Prostate gland (tissue), 2 donors: ENCODE data around the gene CXorf38. TPM values are rescaled to one million over a fixed set of nuclear protein-coding genes. Genes with fewer than 3 reads are reported as not detected.

Experiments used
- DNase-seq: peaks from one replicate; pipeline ENCODE4 v3.0.0-alpha.2; 2019; ENCODE audit warnings: low spot score
- H3K27ac ChIP-seq, 2 donors: fragments of 200-600 bp; sonication (generic); 2 replicates each; pipeline ENCODE4 v1.5.1; 2017 to 2019
- H3K27me3 ChIP-seq: fragments of 200-600 bp; sonication (generic); replicated peaks from 2 replicates; pipeline ENCODE4 v1.5.1; 2019; ENCODE audit not compliant: insufficient read depth
- H3K36me3 ChIP-seq, 2 donors: fragments of 200-600 bp; sonication (generic); 1 replicate in 1 of 2; 2 replicates in 1 of 2; pipeline versions ENCODE4 v1.5.1 to v1.8.1; 2017 to 2019
- H3K4me1 ChIP-seq: fragments of 200-600 bp; sonication (generic); replicated peaks from 2 replicates; pipeline ENCODE4 v1.5.1; 2019
- H3K4me3 ChIP-seq, 2 donors: fragments of 200-600 bp; sonication (generic); 2 replicates each; pipeline ENCODE4 v1.5.1; 2017 to 2019
- H3K9me3 ChIP-seq: fragments of 200-600 bp; sonication (generic); 2 replicates; pipeline ENCODE4 v1.5.1; 2017
- POLR2A ChIP-seq: fragments of 450-650 bp; IDR thresholded peaks from one replicate; pipeline ENCODE4 v1.6.1; 2016; ENCODE audit warnings: antibody characterized with exemption, mild to moderate bottlenecking
- POLR2AphosphoS5 ChIP-seq: sonication (generic); formaldehyde crosslinking; IDR thresholded peaks from one replicate; pipeline ENCODE4 v1.6.1; 2017; ENCODE audit warnings: antibody characterized with exemption
- WGBS: methylation state at CpG from one replicate; pipeline ENCODE4 v1.1.5; 2018; 5-methylcytosine and 5-hydroxymethylcytosine counted together
- intact Hi-C: fragments of 100-400 bp; cut with DNase I; formaldehyde crosslinking; loops from one replicate; pipeline ENCODE4 v1.14.2; 2022
- total RNA-seq, 2 donors: library from RNA; depleted of rRNA; stranded (reverse); fragments of >200 nt; gene quantifications; one replicate each; pipeline ENCODE4 v1.1.0, GENCODE V29; 2016
- TF ChIP-seq, protein P1 (sequence below), 4 experiments: fragments of 200-600 bp in 2 of 4; fragments of 450-650 bp in 2 of 4; sonication (generic) in 2 of 4; IDR thresholded peaks; 1 replicate in 3 of 4; 2 replicates in 1 of 4; pipeline ENCODE4 v1.5.1; 2016 to 2019; ENCODE audit warnings: antibody characterized with exemption in 4 of 4, mild to moderate bottlenecking in 2 of 4, moderate library complexity in 2 of 4

The CXorf38 gene
- total RNA-seq, 2 donors from 2014 or later: 12.4 to 15.1 TPM

DNA sequence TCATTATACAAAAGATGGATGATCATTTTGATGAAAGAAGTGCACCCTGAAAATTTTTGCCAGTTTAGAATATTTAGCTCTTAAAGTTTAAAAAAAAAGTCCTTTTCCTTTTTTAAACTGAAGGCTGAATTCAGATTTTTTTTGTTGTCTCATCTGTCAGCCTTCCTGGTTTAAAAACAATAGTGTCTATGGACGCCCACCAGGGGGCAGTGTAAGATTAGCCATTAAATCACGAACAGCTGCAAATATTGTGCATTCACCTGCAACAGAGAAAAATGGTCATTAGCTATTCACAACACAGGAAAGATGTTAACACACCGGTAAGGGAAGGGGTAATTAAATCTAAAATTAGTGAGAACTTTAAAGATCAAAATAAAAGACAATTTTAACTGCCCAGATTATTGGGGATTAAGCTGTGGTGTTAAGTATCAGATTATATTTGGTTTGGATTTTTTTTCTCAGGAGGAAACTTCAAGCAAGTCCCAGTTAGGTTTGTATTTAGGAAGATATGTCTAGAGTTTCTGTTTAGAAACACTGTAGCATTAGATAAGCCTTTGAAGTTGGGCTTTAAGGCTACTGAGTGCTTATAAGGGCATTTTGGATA is 4.4 kb upstream of the CXorf38 start:
- Histone ChIP-seq H3K36me3 (no peaks in the 10 kb centered on the region), H3K27me3 (no peaks in the 10 kb centered on the region), H3K4me1 (no peaks in the 10 kb centered on the region), H3K9me3 (no peaks in the 10 kb centered on the region), H3K27ac (no peak overlapping the region), H3K4me3 (no peak overlapping the region)
- no peak for TF ChIP-seq POLR2A
- TF ChIP-seq, protein P1, sequence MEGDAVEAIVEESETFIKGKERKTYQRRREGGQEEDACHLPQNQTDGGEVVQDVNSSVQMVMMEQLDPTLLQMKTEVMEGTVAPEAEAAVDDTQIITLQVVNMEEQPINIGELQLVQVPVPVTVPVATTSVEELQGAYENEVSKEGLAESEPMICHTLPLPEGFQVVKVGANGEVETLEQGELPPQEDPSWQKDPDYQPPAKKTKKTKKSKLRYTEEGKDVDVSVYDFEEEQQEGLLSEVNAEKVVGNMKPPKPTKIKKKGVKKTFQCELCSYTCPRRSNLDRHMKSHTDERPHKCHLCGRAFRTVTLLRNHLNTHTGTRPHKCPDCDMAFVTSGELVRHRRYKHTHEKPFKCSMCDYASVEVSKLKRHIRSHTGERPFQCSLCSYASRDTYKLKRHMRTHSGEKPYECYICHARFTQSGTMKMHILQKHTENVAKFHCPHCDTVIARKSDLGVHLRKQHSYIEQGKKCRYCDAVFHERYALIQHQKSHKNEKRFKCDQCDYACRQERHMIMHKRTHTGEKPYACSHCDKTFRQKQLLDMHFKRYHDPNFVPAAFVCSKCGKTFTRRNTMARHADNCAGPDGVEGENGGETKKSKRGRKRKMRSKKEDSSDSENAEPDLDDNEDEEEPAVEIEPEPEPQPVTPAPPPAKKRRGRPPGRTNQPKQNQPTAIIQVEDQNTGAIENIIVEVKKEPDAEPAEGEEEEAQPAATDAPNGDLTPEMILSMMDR (IDR thresholded peaks at IDR 0.05): peak; percentile 43 to 78 (median 73)
- TF ChIP-seq POLR2AphosphoS5: peak; percentile 24
- peak; percentile 42 for DNase-seq
- 0% methylated on average over 3 of the region's 3 CpGs for WGBS
- intact Hi-C loops: loop anchor here (2.0 to 5.0 kb wide), 3 partner anchors 143 to 601 kb away; no protein-coding TSS in a partner anchor

DNA sequence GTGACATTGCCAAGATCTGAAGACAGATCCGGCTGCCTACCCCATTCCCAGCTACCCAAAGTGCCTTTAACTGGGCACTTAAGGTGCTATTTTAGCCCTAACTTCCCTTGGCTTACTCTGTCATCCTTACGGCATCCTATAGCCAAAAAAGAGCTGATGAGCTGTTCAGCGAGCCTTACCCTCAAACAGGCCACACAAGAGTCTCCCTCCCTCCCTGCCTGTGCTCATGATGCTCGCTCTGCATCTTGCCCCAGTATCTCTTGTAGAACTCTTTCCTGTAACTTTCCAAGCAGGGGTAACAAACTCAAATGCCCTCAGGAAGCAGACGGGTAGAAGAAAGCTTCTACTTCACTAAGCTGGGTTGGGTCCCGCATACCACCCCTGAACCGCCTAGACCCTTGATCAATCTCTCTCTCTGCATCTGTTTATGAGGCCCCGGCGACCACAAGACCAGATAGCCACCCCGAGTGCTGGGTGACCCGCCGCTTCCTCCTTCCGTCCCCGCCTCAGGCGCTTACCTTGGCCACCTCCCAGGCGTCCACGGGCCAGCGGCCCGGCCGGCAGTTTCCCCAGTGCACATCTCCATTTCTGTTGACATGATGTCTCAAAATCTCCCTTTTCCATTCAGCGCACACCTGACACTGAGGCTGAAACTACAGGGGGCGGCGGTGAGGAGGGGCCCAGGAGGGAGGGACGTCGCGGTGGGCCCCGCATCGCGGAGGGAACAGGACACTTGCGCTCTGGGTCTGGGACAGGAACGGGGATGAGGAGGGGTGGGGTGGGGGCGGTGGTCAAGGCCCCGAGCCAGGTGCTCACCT is 663 bp downstream of the CXorf38 start:
- Histone ChIP-seq H3K36me3 (no peaks in the 10 kb centered on the region), H3K9me3 (no peaks in the 10 kb centered on the region), H3K4me3 (peak overlapping the region; percentile 64 to 69), H3K27ac (peak overlapping the region; percentile 80 to 81), H3K27me3 (no peaks in the 10 kb centered on the region), H3K4me1 (no peaks in the 10 kb centered on the region)
- TF ChIP-seq POLR2A (no peak), POLR2AphosphoS5 (no peak)
- TF ChIP-seq, protein P1 (IDR thresholded peaks at IDR 0.05): no peak
- peak; percentile 17 for DNase-seq
- intact Hi-C loops: no loop called here
- under 1% methylated on average over 18 of the region's 33 CpGs for WGBS

DNA sequence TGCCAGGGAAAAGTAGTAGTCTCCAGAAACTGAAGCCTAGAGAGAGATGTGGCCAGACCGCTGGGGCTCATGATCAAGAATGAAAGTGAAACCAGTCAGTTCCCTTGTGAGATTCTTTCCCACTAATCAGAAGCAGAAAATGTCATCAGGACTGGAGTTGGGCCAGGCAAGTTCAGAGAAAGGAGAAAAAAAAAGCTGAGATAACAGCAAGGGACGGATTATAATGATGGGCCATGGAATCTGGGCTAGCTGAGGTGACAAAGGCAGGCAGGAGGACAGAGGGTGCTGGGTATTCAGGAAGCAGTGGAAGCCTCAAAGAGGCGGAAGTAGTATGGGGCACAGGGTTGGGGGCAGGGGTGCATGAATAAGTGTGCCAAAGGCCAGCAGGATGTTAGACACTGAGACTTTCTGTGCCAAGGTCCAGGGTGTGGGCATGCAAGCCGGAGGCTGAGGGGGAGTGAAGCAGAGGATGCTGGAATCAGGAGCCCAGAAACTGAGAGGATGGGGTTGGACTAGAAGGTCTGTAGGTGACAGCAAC is 2.5 kb downstream of the CXorf38 start:
- Histone ChIP-seq H3K27me3 (no peaks in the 10 kb centered on the region), H3K9me3 (no peaks in the 10 kb centered on the region), H3K27ac (peak overlapping the region; percentile 49 to 51), H3K36me3 (no peaks in the 10 kb centered on the region), H3K4me3 (peak overlapping the region in 1 of 2 donors; percentile 10), H3K4me1 (no peaks in the 10 kb centered on the region)
- peak; percentile 10 for TF ChIP-seq POLR2AphosphoS5
- TF ChIP-seq, protein P1 (IDR thresholded peaks at IDR 0.05): no peak
- TF ChIP-seq POLR2A: no peak
- intact Hi-C loops: no loop called here
- peak; percentile 5 for DNase-seq
- 12% methylated on average over 4 of the region's 4 CpGs for WGBS

DNA sequence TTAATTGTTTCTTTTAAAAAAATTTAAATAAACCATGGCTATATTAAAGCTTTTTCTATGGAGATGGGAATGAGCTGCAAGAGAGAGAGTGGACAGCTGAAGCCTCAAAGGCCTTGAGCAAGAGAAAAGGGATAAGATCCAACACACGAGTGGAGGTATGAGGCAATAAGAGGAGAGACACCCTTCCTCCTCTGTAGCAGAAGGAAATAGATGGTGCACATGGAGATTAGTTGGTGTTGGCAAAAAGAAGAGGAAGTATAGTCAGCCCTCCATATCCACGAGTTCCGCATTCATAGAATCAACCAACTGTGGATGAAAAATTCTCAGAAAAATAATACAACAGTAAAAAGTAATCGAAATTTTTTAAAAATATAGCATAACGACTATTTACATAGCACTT is 3.2 kb downstream of the CXorf38 start:
- DNase-seq: no peak
- no peaks in the 10 kb centered on the region for H3K27me3 ChIP-seq
- no peaks in the 10 kb centered on the region for H3K36me3 ChIP-seq
- no peak overlapping the region for H3K4me3 ChIP-seq
- no peaks in the 10 kb centered on the region for H3K4me1 ChIP-seq
- H3K9me3 ChIP-seq: no peaks in the 10 kb centered on the region
- peak overlapping the region in 1 of 2 donors; percentile 51 for H3K27ac ChIP-seq
- intact Hi-C loops: no loop called here
- TF ChIP-seq, protein P1 (IDR thresholded peaks at IDR 0.05): no peak
- TF ChIP-seq POLR2A: no peak
- TF ChIP-seq POLR2AphosphoS5: no peak
- 72% methylated on average over 5 of the region's 5 CpGs for WGBS
